Bone marrow (tissue), 2 donors: Measurements from ENCODE around the gene GRM5.
"Not testable (repeated sequence)": the region's sequence is repeated elsewhere in the genome, so short reads cannot be mapped to it uniquely, and the experiment has no call there.

Source experiments
- DNase-seq, 2 donors: peaks; one replicate each; lab custom pipeline; 2025; lab: John Stamatoyannopoulos, UW

The GRM5 gene

GRCh38 chr11:88975441-88975840 is 90.3 kb downstream of the GRM5 start:
- DNase-seq = not testable (repeated sequence)

- DNase-seq = no peak
Observed at GRCh38 chr11:88972210-88972609, 93.6 kb downstream of the GRM5 start.

- DNase-seq = not testable (repeated sequence)
Observed at GRCh38 chr11:88961621-88962020, 104.2 kb downstream of the GRM5 start.

GRCh38 chr11:88959857-88960256 is 105.9 kb downstream of the GRM5 start:
- DNase-seq = not testable (repeated sequence)

- no peak for DNase-seq
Observed at GRCh38 chr11:88950975-88951374, 114.8 kb downstream of the GRM5 start.

GRCh38 chr11:88948908-88949307 is 116.9 kb downstream of the GRM5 start:
- DNase-seq = not testable (repeated sequence)

- not testable (repeated sequence) for DNase-seq
Observed at GRCh38 chr11:88947843-88948572, 117.8 kb downstream of the GRM5 start.

GRCh38 chr11:88929665-88930064 is 136.1 kb downstream of the GRM5 start:
- DNase-seq = not testable (repeated sequence)

GRCh38 chr11:88917065-88917464 is 148.7 kb downstream of the GRM5 start:
- not testable (repeated sequence) for DNase-seq

- DNase-seq = no peak
Observed at GRCh38 chr11:88909500-88909899, 156.3 kb downstream of the GRM5 start.

- not testable (repeated sequence) for DNase-seq
Observed at GRCh38 chr11:88901436-88901835, 164.3 kb downstream of the GRM5 start.

- DNase-seq = not testable (repeated sequence)
Observed at GRCh38 chr11:88888855-88889254, 176.9 kb downstream of the GRM5 start.

- DNase-seq = no peak
Observed at GRCh38 chr11:88886796-88887195, 179.0 kb downstream of the GRM5 start.

- DNase-seq = not testable (repeated sequence)
Observed at GRCh38 chr11:88882800-88883199, 183.0 kb downstream of the GRM5 start.

GRCh38 chr11:88861618-88862017 is 204.2 kb downstream of the GRM5 start:
- DNase-seq = no peak

GRCh38 chr11:88860431-88860830 is 205.4 kb downstream of the GRM5 start:
- not testable (repeated sequence) for DNase-seq

- DNase-seq = not testable (repeated sequence)
Observed at GRCh38 chr11:88853963-88854362, 211.8 kb downstream of the GRM5 start.

GRCh38 chr11:88851547-88851946 is 214.2 kb downstream of the GRM5 start:
- not testable (repeated sequence) for DNase-seq

- not testable (repeated sequence) for DNase-seq
Observed at GRCh38 chr11:88849773-88850172, 216.0 kb downstream of the GRM5 start.

- DNase-seq = no peak
Observed at GRCh38 chr11:88849368-88849767, 216.4 kb downstream of the GRM5 start.

GRCh38 chr11:88846266-88846665 is 219.5 kb downstream of the GRM5 start:
- not testable (repeated sequence) for DNase-seq

GRCh38 chr11:88844941-88845340 is 220.8 kb downstream of the GRM5 start:
- not testable (repeated sequence) for DNase-seq

- not testable (repeated sequence) for DNase-seq
Observed at GRCh38 chr11:88843766-88844426, 221.9 kb downstream of the GRM5 start.
